H1 (cell line): ENCODE results near the gene P2RX7. TPM values are rescaled to one million over a fixed set of nuclear protein-coding genes. Genes with fewer than 3 reads are reported as not detected.

Source experiments
- CHD2 ChIP-seq: IDR thresholded peaks from 2 replicates; pipeline ENCODE4 v1.6.1; 2012; ENCODE audit warnings: low read length, improper control_type of control experiment
- CTCF ChIP-seq, 3 experiments: IDR thresholded peaks; 1 replicate in 2 of 3; 2 replicates in 1 of 3; pipeline versions ENCODE4 v1.5.1 to v1.6.1; 2011; ENCODE audit warnings: low read length in 3 of 3, mild to moderate bottlenecking in 3 of 3, inconsistent platforms in 2 of 3, low read depth in 1 of 3, moderate library complexity in 1 of 3; ENCODE audit not compliant: insufficient read depth in 1 of 3; ENCODE audit errors: control extremely low read depth in 1 of 3
- EP300 ChIP-seq, 2 experiments: IDR thresholded peaks; 1 replicate in 1 of 2; 2 replicates in 1 of 2; pipeline ENCODE4 v1.6.1; 2011 to 2012; ENCODE audit warnings: low read depth in 2 of 2, low read length in 2 of 2, mild to moderate bottlenecking in 2 of 2, borderline replicate concordance in 1 of 2, inconsistent platforms in 1 of 2, moderate library complexity in 1 of 2
- JUND ChIP-seq: IDR thresholded peaks from 2 replicates; pipeline ENCODE4 v1.6.1; 2011; ENCODE audit warnings: mild to moderate bottlenecking, improper control_type of control experiment, low read length
- POU5F1 ChIP-seq: IDR thresholded peaks from 2 replicates; pipeline ENCODE4 v1.6.1; 2011; ENCODE audit warnings: low read depth, mild to moderate bottlenecking, low read length, moderate library complexity
- polyA plus RNA-seq, 7 experiments: library from polyadenylated mRNA; depleted of rRNA in 3 of 7; stranded (reverse) in 5 of 7; unstranded in 2 of 7; fragments of >200 nt in 5 of 7; fragments of 200-250 nt in 2 of 7; gene quantifications; 1 replicate in 5 of 7; 2 replicates in 1 of 7; 4 replicates in 1 of 7; pipeline versions ENCODE4 v1.2.1 to v1.2.3, GENCODE V29; 2011 to 2013; ENCODE audit warnings: missing spikeins in 2 of 7, mixed read lengths in 2 of 7
- total RNA-seq: library from RNA; stranded (reverse); fragmentation: NEBNext Ultra II Directional; extraction: Animal tissue kit (Norgen Biotek cat#: 25700); gene quantifications from 2 replicates; pipeline ENCODE4 v1.2.1, GENCODE V29; 2021

Gene P2RX7
- total and polyA plus RNA-seq, 2 of the 8 experiments (the other 6 are each of a cell fraction or from before 2014, with no cell fraction given) = 0.38 to 0.56 TPM

GRCh38 chr12:121113057-121113456 lies 19.6 kb upstream of the P2RX7 start (continued):
- TF ChIP-seq POU5F1 (no peak), EP300 (IDR thresholded peaks at IDR 0.05; ENCODE audit: borderline replicate concordance in 1 of 2, low read depth in 2 of 2, low read length in 2 of 2) (no peak), CHD2 (no peak), JUND (no peak), CTCF (IDR thresholded peaks at IDR 0.05; ENCODE audit: control extremely low read depth in 1 of 3, insufficient read depth in 1 of 3, low read depth in 1 of 3, low read length in 3 of 3) (no peak)
